VCaP (cell line): Measurements from ENCODE around the gene ARV1.

Experiments used
- H3K27ac ChIP-seq: fragments of 450-650 bp; 2 replicates; pipeline ENCODE4 v1.5.1; 2017
- CTCF ChIP-seq: fragments of 450-650 bp; conservative IDR thresholded peaks from 2 replicates; pipeline ENCODE4 v1.5.1; 2017; ENCODE audit warnings: mild to moderate bottlenecking, moderate library complexity

ARV1 gene

GRCh38 chr1:230965535-230965934, 13.4 kb upstream of the ARV1 start:
- no peak for TF ChIP-seq CTCF
- H3K27ac ChIP-seq = no peak overlapping the region

GRCh38 chr1:230966358-230966873, 12.5 kb upstream of the ARV1 start:
- no peak overlapping the region for H3K27ac ChIP-seq
- TF ChIP-seq CTCF = no peak

GRCh38 chr1:230970432-230970831, 8.5 kb upstream of the ARV1 start:
- H3K27ac ChIP-seq = no peak overlapping the region
- TF ChIP-seq CTCF = no peak

GRCh38 chr1:230971771-230972170, 7.1 kb upstream of the ARV1 start:
- TF ChIP-seq CTCF = no peak
- no peak overlapping the region for H3K27ac ChIP-seq

GRCh38 chr1:230972855-230973271, 6.0 kb upstream of the ARV1 start:
- H3K27ac ChIP-seq = no peak overlapping the region
- no peak for TF ChIP-seq CTCF

- no peak for TF ChIP-seq CTCF
- H3K27ac ChIP-seq = no peak overlapping the region
Measured at GRCh38 chr1:230975636-230976035, 3.3 kb upstream of the ARV1 start.

GRCh38 chr1:230976360-230976759, 2.5 kb upstream of the ARV1 start:
- H3K27ac ChIP-seq = peak overlapping the region; percentile 82; the same call in 1 of the 2 replicates
- TF ChIP-seq CTCF = no peak
